Naive B cell (primary cell): Measurements from ENCODE around the gene SMCO1. TPM values are rescaled to one million over a fixed set of nuclear protein-coding genes. Genes with fewer than 3 reads are reported as not detected.
"Not testable (repeated sequence)": the region's sequence is repeated elsewhere in the genome, so short reads cannot be mapped to it uniquely, and the experiment has no call there.

ENCODE experiments used
- ATAC-seq, 2 donors: fragments of 150-1000 bp; cut with Tn5 transposase; 2 replicates each; pipeline ENCODE4 v1.10.0; 2021; ENCODE audit warnings: low read depth in 2 of 2, mild to moderate bottlenecking in 2 of 2, moderate library complexity in 2 of 2
- DNase-seq: peaks from one replicate; pipeline ENCODE4 v3.0.0; 2022
- H3K27ac Mint-ChIP-seq, 6 donors: one replicate each; pipeline ENCODE4 v1.8.0; 2020 to 2022; ENCODE audit warnings: mild to moderate bottlenecking in 6 of 6, mixed read lengths in 6 of 6, moderate library complexity in 5 of 6, inconsistent platforms in 2 of 6
- H3K27me3 Mint-ChIP-seq, 3 donors: one replicate each; pipeline ENCODE4 v1.8.0; 2021 to 2022; ENCODE audit warnings: mixed read lengths in 3 of 3, mild to moderate bottlenecking in 1 of 3
- H3K36me3 Mint-ChIP-seq, 2 donors: one replicate each; pipeline ENCODE4 v1.8.0; 2020 to 2022; ENCODE audit warnings: mixed read lengths in 2 of 2, inconsistent platforms in 1 of 2, mild to moderate bottlenecking in 1 of 2
- H3K4me1 Mint-ChIP-seq, 3 donors: one replicate each; pipeline ENCODE4 v1.8.0; 2020 to 2022; ENCODE audit warnings: mixed read lengths in 3 of 3, inconsistent platforms in 1 of 3, mild to moderate bottlenecking in 1 of 3, moderate library complexity in 1 of 3
- H3K4me3 Mint-ChIP-seq, 8 donors: one replicate each; pipeline ENCODE4 v1.8.0; 2020 to 2022; ENCODE audit warnings: mild to moderate bottlenecking in 8 of 8, mixed read lengths in 8 of 8, moderate library complexity in 8 of 8, inconsistent platforms in 2 of 8
- H3K9me3 Mint-ChIP-seq, 7 donors: one replicate each; pipeline ENCODE4 v1.8.0; 2020 to 2022; ENCODE audit warnings: mixed read lengths in 7 of 7, mild to moderate bottlenecking in 5 of 7, inconsistent platforms in 2 of 7, moderate library complexity in 1 of 7
- polyA plus RNA-seq, 6 donors: library from polyadenylated mRNA; unstranded; fragments of 300-500 nt; fragmentation: Illumina TruSeq; gene quantifications; one replicate each; pipeline ENCODE4 v1.2.3, GENCODE V29; 2021; ENCODE audit warnings: low read depth in 6 of 6

The SMCO1 gene
- polyA plus RNA-seq, 6 donors from 2014 or later, result not detected

DNA sequence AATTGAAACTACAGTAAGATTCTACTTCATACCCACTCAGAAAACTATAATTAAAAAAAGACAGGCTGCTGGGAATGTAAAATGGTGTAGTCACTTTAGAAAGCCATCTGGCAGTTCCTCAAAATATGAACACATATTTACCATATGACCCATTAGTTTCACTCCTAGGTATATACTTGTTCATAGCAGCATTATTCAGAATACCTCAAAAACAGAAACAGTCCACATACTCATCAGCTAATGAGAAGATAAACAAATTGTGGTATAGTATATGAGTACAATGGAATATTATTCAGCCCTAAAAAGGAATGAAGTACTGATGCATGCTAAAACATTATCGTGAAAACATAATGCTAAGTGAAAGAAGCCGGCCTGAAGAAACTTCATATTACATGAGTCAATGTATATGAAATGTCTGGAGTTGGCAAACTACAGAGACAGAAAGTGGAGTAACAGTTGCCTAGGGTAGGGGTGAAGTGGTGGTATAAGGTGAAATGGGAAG, 29.4 kb upstream of the SMCO1 start:
- Mint-ChIP-seq H3K27ac (no peak overlapping the region), H3K4me1 (no peaks in the 10 kb centered on the region), H3K36me3 (peaks cover 0 to 8% of the 10 kb centered on the region in 2 donors), H3K27me3 (no peaks in the 10 kb centered on the region), H3K4me3 (no peak overlapping the region), H3K9me3 (peaks cover 5 to 19% (median 7%) of the 10 kb centered on the region in 7 donors)
- no peak for DNase-seq
- ATAC-seq, result no peak

DNA sequence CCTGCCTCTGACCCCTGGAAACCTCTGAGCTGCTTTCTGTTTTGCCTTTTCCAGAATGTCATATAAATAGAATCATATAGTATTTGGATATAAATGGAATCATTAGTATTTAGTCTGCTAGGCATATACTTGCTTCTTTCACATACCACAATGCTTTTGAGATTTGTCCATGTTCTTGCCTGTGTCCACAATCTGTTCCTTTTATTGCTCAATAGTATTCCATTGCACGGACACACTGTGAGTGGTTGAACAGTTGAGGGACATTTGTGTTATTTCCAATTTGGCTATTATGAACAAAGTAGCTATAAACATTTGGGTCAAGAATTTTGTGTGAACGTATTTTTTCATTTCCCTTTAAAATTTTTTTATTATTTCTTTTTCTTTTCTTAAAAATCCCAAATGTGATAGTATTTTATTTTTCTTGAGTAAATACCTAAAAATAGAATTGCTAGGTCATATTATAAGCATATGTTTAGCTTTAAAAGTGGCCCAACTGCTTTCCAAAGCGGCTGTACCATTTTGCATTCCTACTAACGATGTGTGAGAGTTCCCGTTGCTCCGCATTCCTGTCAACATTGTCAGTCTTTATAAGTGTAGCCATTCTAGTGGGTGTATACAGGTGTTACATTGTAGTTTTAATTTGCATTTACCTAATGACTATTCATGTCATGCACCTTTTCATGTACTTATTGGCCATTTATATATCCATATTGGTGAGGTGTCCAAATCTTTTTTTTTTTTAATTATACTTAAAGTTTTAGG, 26.7 kb upstream of the SMCO1 start:
- ATAC-seq (no peak), DNase-seq (no peak)
- H3K27me3 Mint-ChIP-seq, result peaks cover 0 to 13% (median 5%) of the 10 kb centered on the region in 3 donors
- H3K27ac Mint-ChIP-seq, result no peak overlapping the region
- H3K4me1 Mint-ChIP-seq, result peaks cover 0 to 3% (median 0%) of the 10 kb centered on the region in 3 donors
- no peaks in the 10 kb centered on the region for H3K36me3 Mint-ChIP-seq
- H3K9me3 Mint-ChIP-seq, result peaks cover 0 to 3% (median 0%) of the 10 kb centered on the region in 7 donors
- no peak overlapping the region for H3K4me3 Mint-ChIP-seq

- Mint-ChIP-seq H3K36me3 (no peaks in the 10 kb centered on the region), H3K27ac (peak overlapping the region in 1 of 6 donors; percentile 42), H3K27me3 (peaks cover 0 to 18% (median 9%) of the 10 kb centered on the region in 3 donors), H3K9me3 (no peaks in the 10 kb centered on the region), H3K4me3 (no peak overlapping the region), H3K4me1 (peaks cover 0 to 3% (median 0%) of the 10 kb centered on the region in 3 donors)
- ATAC-seq (no peak), DNase-seq (peak; percentile 40)
These were observed 22.3 kb upstream of the SMCO1 start for GRCh38 chr3:196537319-196537984.

DNA sequence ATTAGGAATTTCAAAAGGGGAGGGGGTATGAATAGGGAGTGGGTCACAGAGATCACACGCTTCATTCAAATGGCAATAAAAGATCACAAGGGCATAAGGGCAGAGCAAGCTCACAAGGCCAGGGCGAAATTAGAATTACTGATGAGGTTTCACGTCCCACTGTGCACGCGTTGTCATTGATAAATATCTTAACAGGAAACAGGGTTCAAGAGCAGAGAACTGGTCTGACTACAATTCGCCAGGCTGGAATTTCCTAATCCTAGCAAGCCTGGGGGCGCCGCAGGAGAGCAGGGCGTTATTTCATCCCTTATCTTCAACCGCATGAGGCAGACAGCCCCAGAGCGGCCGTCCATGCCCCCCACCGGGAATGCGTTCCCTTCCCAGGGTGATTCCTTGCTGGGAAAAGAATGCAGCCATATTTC, 18.1 kb upstream of the SMCO1 start:
- Mint-ChIP-seq H3K36me3 (peaks cover 4 to 9% of the 10 kb centered on the region in 2 donors), H3K9me3 (peaks cover 3 to 17% (median 5%) of the 10 kb centered on the region in 7 donors), H3K27me3 (peaks cover 11 to 24% (median 15%) of the 10 kb centered on the region in 3 donors), H3K27ac (no peak overlapping the region), H3K4me1 (peaks cover 0 to 5% (median 3%) of the 10 kb centered on the region in 3 donors), H3K4me3 (no peak overlapping the region)
- no peak for DNase-seq
- no peak for ATAC-seq

GRCh38 chr3:196531418-196531817, 16.3 kb upstream of the SMCO1 start:
- Mint-ChIP-seq H3K36me3 (peaks cover 4 to 9% of the 10 kb centered on the region in 2 donors), H3K27ac (peak overlapping the region in 1 of 6 donors; percentile 12), H3K4me3 (peak overlapping the region in 2 of 8 donors; percentile 6 to 61), H3K4me1 (peaks cover 0 to 10% (median 9%) of the 10 kb centered on the region in 3 donors), H3K9me3 (peaks cover 3 to 17% (median 5%) of the 10 kb centered on the region in 7 donors), H3K27me3 (peaks cover 11 to 19% (median 17%) of the 10 kb centered on the region in 3 donors)
- ATAC-seq, result no peak
- DNase-seq, result no peak

DNA sequence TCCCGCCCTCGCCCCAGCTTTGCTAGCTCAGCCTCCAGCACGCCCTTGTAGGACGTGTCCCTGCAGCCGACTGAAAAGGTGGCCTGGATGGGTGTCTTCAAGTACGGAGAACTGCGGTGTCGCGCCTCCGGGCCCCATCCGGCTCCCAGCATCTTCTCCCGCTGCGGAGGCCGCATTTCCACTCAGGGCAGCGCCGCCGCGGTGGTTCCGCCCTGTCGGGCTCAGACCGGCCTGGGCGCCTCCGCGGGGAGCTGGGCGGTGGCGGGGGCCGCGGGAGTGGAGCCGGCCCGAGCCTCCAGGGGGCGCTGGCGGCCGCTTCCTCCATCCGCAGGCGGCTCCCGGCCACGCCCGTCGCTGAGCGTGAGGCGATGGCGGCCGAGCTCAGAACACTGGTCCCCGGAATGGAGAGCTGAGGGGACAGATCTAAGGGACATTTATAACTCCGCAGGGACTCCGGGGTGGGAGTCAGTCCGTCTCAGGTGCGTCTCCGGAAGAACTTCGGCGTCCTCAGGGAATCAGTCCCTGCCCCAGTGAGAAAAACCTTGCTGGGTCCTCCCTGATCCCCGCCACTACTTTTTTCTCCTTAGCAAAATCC, 13.6 kb upstream of the SMCO1 start:
- peaks cover 0 to 10% (median 9%) of the 10 kb centered on the region in 3 donors for H3K4me1 Mint-ChIP-seq
- H3K27ac Mint-ChIP-seq, result peak overlapping the region in 1 of 6 donors; percentile 26
- H3K9me3 Mint-ChIP-seq, result peaks cover 3 to 17% (median 7%) of the 10 kb centered on the region in 7 donors
- peak; percentile 52 for DNase-seq
- H3K36me3 Mint-ChIP-seq, result peaks cover 4 to 9% of the 10 kb centered on the region in 2 donors
- ATAC-seq, result peak; percentile 95 to 97
- peak overlapping the region in 7 of 8 donors; percentile 53 to 90 (median 70) for H3K4me3 Mint-ChIP-seq
- H3K27me3 Mint-ChIP-seq, result peaks cover 8 to 19% (median 17%) of the 10 kb centered on the region in 3 donors

DNA sequence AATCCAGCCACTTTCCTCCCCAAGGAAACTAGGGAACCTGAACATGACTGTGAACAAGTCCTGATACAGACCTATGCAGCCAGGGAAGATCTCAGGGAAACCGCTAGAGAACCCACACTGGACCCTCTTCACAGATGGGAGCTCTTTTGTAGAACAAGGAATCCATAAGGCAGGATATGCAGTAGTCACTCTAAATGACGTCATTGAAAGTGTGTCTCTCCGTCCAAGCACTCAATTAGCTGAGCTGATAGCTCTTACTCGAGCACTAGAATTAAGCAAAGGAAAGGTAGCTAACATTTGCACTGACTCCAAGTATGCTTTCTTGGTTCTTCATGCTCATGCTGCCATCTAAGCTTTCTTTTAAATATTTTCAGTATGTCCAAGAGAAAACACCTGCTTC, 10.0 kb upstream of the SMCO1 start:
- no peak for DNase-seq
- Mint-ChIP-seq H3K9me3 (peaks cover 9 to 31% (median 29%) of the 10 kb centered on the region in 7 donors), H3K36me3 (peaks cover 6 to 25% of the 10 kb centered on the region in 2 donors), H3K27me3 (peaks cover 0 to 8% (median 5%) of the 10 kb centered on the region in 3 donors), H3K4me3 (no peak overlapping the region), H3K4me1 (peaks cover 0 to 10% (median 9%) of the 10 kb centered on the region in 3 donors), H3K27ac (no peak overlapping the region)
- ATAC-seq, result no peak

- no peak for ATAC-seq
- Mint-ChIP-seq H3K36me3 (peaks cover 6 to 28% of the 10 kb centered on the region in 2 donors), H3K27me3 (peaks cover 0 to 8% (median 5%) of the 10 kb centered on the region in 3 donors), H3K27ac (no peak overlapping the region), H3K4me3 (no peak overlapping the region), H3K9me3 (peaks cover 9 to 37% (median 35%) of the 10 kb centered on the region in 7 donors), H3K4me1 (peaks cover 0 to 10% (median 9%) of the 10 kb centered on the region in 3 donors)
- DNase-seq, result no peak
These were observed 9.4 kb upstream of the SMCO1 start for GRCh38 chr3:196524527-196524926.

DNA sequence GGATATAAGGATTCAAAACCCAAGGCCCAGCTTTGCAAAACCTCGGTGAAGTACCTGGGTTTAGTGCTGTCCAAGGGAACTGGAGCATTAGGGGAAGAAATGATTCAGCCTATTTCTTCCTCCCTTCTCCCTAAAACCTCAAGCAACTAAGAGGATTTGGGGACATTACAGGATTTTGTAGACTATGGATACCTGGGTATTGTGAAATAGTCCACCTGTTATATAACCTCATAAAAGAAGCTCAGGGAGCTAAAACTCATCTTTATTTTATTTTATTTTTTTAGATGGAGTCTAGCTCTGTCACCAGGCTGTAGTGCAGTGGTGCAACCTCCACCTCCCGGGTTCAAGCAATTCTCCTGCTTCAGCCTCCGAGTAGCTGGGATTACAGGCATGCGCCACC, 8.7 kb upstream of the SMCO1 start:
- peaks cover 6 to 28% of the 10 kb centered on the region in 2 donors for H3K36me3 Mint-ChIP-seq
- DNase-seq (no peak), ATAC-seq (no peak)
- H3K27me3 Mint-ChIP-seq, result peaks cover 0 to 8% (median 5%) of the 10 kb centered on the region in 3 donors
- H3K27ac Mint-ChIP-seq, result no peak overlapping the region
- H3K9me3 Mint-ChIP-seq, result peaks cover 9 to 44% (median 40%) of the 10 kb centered on the region in 7 donors
- peaks cover 0 to 9% (median 7%) of the 10 kb centered on the region in 3 donors for H3K4me1 Mint-ChIP-seq
- H3K4me3 Mint-ChIP-seq, result no peak overlapping the region

DNA sequence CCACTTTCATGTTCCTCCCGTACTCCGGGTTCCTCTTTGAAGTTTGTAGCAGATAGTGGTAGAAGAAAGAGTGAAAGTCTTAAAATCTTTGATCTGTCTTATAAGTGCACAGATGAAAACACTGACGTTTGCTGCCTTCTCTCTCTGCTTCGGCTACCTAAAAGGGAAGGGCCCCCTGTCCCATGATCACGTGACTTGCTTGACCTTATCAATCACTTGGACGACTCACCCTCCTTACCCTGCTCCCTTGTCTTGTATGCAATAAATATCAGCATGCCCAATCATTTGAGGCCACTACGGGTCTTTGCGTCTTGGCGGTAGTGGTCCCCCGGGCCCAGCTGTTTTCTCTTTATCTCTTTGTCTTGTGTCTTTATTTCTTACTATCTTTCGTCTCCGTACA, 6.1 kb upstream of the SMCO1 start:
- H3K27me3 Mint-ChIP-seq, DNase-seq, ATAC-seq, H3K4me1 Mint-ChIP-seq, H3K4me3 Mint-ChIP-seq: not testable (repeated sequence)
- Mint-ChIP-seq H3K36me3 (peaks cover 6 to 31% of the 10 kb centered on the region in 2 donors), H3K27ac (peak overlapping the region in 1 of 6 donors; percentile 46), H3K9me3 (peaks cover 12 to 65% (median 54%) of the 10 kb centered on the region in 7 donors)

GRCh38 chr3:196519718-196520082, 4.6 kb upstream of the SMCO1 start:
- ATAC-seq (no peak), DNase-seq (no peak)
- H3K4me3 Mint-ChIP-seq, result no peak overlapping the region
- H3K27me3 Mint-ChIP-seq, result peaks cover 0 to 10% (median 0%) of the 10 kb centered on the region in 3 donors
- no peaks in the 10 kb centered on the region for H3K4me1 Mint-ChIP-seq
- H3K9me3 Mint-ChIP-seq, result peaks cover 14 to 78% (median 60%) of the 10 kb centered on the region in 7 donors
- peak overlapping the region in 1 of 6 donors; percentile 44 for H3K27ac Mint-ChIP-seq
- H3K36me3 Mint-ChIP-seq, result peaks cover 9 to 33% of the 10 kb centered on the region in 2 donors

DNA sequence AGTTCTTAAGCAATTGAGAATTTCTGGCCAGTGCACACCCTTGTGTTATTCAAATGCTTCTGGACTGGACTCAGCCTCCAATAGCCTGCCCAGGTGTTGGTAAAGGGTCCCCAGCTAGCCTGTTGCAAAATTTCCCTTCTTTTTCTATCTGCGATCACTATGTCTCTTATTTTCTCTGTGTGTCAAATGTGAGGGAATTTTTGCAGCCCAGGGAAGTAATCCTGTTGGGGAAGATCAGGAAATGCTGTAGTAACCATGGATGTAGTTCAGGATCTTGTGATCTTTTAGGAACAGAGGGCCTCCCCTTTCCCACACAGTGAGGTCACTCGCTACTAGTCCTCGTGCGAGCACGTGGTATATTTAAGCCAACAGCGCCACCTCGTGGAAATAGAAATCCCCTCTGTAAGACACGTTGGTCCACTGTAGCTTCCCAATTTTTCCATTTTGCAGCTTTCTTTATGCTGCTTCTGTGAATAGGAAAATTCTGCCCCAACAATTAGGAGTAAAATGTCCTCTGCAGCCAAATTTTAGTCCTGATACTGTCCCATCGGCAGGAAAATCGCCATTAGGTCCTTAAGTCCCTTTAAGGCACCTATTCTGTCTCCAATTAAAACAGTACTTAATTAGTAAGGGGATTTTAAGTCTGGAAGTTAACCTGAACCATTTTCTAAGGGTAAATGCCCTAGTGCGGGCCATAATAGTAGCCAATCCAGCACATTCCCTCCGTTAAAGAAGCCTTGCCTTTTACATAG, 4.0 kb upstream of the SMCO1 start:
- H3K9me3 Mint-ChIP-seq, result peaks cover 17 to 82% (median 60%) of the 10 kb centered on the region in 7 donors
- no peaks in the 10 kb centered on the region for H3K4me1 Mint-ChIP-seq
- H3K36me3 Mint-ChIP-seq, result peaks cover 9 to 36% of the 10 kb centered on the region in 2 donors
- DNase-seq (peak; percentile 18), ATAC-seq (no peak)
- H3K4me3 Mint-ChIP-seq, result no peak overlapping the region
- peak overlapping the region in 1 of 6 donors; percentile 44 for H3K27ac Mint-ChIP-seq
- H3K27me3 Mint-ChIP-seq, result peaks cover 0 to 10% (median 2%) of the 10 kb centered on the region in 3 donors
